NCI-H446 (cell line): Measurements from ENCODE around the gene RAP1GAP.
"Not testable (repeated sequence)": the region's sequence is repeated elsewhere in the genome, so short reads cannot be mapped to it uniquely, and the experiment has no call there.

ENCODE experiments used
- DNase-seq, 2 experiments: peaks; one replicate each; lab custom pipeline; 2025; lab: John Stamatoyannopoulos, UW

The RAP1GAP gene

GRCh38 chr1:21644348-21644747, 24.8 kb downstream of the RAP1GAP start:
- no peak for DNase-seq

GRCh38 chr1:21643624-21644023, 25.5 kb downstream of the RAP1GAP start:
- no peak for DNase-seq

GRCh38 chr1:21641967-21642739, 27.0 kb downstream of the RAP1GAP start:
- no peak for DNase-seq

GRCh38 chr1:21641537-21641936, 27.6 kb downstream of the RAP1GAP start:
- DNase-seq = no peak

GRCh38 chr1:21641076-21641475, 28.1 kb downstream of the RAP1GAP start:
- DNase-seq = no peak

- no peak for DNase-seq
Observed at GRCh38 chr1:21640653-21641052, 28.5 kb downstream of the RAP1GAP start.

GRCh38 chr1:21639594-21640041, 29.5 kb downstream of the RAP1GAP start:
- no peak for DNase-seq

GRCh38 chr1:21638531-21639341, 30.4 kb downstream of the RAP1GAP start:
- DNase-seq = peak in 1 of 2 experiments; percentile 23

- DNase-seq = no peak
Observed at GRCh38 chr1:21637514-21637913, 31.6 kb downstream of the RAP1GAP start.

GRCh38 chr1:21636029-21636428, 33.1 kb downstream of the RAP1GAP start:
- DNase-seq = no peak

GRCh38 chr1:21634806-21635535, 34.2 kb downstream of the RAP1GAP start:
- no peak for DNase-seq

GRCh38 chr1:21633992-21634805, 35.0 kb downstream of the RAP1GAP start:
- DNase-seq = no peak

- DNase-seq = no peak
Observed at GRCh38 chr1:21633141-21633755, 35.9 kb downstream of the RAP1GAP start.

- DNase-seq = no peak
Observed at GRCh38 chr1:21631944-21632887, 36.9 kb downstream of the RAP1GAP start.

- DNase-seq = not testable (repeated sequence)
Observed at GRCh38 chr1:21631590-21631943, 37.6 kb downstream of the RAP1GAP start.

GRCh38 chr1:21630571-21631343, 38.4 kb downstream of the RAP1GAP start:
- DNase-seq = no peak

GRCh38 chr1:21629971-21630370, 39.2 kb downstream of the RAP1GAP start:
- no peak for DNase-seq

GRCh38 chr1:21628798-21629393, 40.3 kb downstream of the RAP1GAP start:
- no peak for DNase-seq

- no peak for DNase-seq
Observed at GRCh38 chr1:21626921-21627339, 42.2 kb downstream of the RAP1GAP start.
